Skeletal muscle satellite cell (primary cell): ENCODE results near the gene AATF.
"Not testable (repeated sequence)": the region's sequence is repeated elsewhere in the genome, so short reads cannot be mapped to it uniquely, and the experiment has no call there.

ENCODE experiments used
- H3K27me3 ChIP-seq: 2 replicates; pipeline ENCODE4 v1.7.0; 2013; ENCODE audit warnings: low read length; ENCODE audit not compliant: control insufficient read depth, insufficient read depth
- H3K36me3 ChIP-seq: 2 replicates; pipeline ENCODE4 v1.7.0; 2013; ENCODE audit warnings: mild to moderate bottlenecking, control low read depth, low read length; ENCODE audit not compliant: insufficient read depth
- H3K4me1 ChIP-seq: 2 replicates; pipeline ENCODE4 v1.7.0; 2013; ENCODE audit warnings: low read length; ENCODE audit not compliant: control insufficient read depth, insufficient read depth
- H3K4me2 ChIP-seq: 2 replicates; pipeline ENCODE4 v1.7.0; 2013; ENCODE audit warnings: mild to moderate bottlenecking, low read length
- H3K4me3 ChIP-seq: 2 replicates; pipeline ENCODE4 v1.7.0; 2013; ENCODE audit warnings: low read length
- H3K9ac ChIP-seq: 2 replicates; pipeline ENCODE4 v1.7.0; 2013; ENCODE audit warnings: mild to moderate bottlenecking, low read depth, low read length, moderate library complexity
- H3K9me3 ChIP-seq: replicated peaks from 2 replicates; pipeline ENCODE4 v1.7.0; 2013; ENCODE audit warnings: mild to moderate bottlenecking, control low read depth, low read length

The AATF gene

DNA sequence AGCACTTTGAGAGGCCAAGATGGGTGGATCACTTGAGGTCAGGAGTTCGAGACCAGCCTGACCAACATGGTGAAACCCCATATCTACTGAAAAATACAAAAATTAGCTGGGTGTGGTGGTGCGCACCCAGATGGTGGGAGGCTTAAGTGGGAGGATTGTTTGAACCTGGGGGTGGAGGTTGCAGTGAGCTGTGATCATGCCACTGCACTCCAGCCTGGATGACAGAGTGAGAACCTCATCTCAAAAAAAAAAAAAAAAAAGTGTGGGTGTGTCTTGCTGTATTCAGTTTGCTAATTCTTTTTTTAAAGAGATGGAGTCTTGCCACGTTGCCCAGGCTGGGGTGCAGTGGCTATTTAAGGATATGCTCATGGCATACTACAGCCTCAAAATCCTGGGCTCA is 124.7 kb downstream of the AATF start:
- H3K9ac ChIP-seq, H3K9me3 ChIP-seq, H3K4me1 ChIP-seq, H3K36me3 ChIP-seq, H3K4me2 ChIP-seq, H3K4me3 ChIP-seq: not testable (repeated sequence)
- H3K27me3 ChIP-seq = peaks cover 17% of the 10 kb centered on the region

DNA sequence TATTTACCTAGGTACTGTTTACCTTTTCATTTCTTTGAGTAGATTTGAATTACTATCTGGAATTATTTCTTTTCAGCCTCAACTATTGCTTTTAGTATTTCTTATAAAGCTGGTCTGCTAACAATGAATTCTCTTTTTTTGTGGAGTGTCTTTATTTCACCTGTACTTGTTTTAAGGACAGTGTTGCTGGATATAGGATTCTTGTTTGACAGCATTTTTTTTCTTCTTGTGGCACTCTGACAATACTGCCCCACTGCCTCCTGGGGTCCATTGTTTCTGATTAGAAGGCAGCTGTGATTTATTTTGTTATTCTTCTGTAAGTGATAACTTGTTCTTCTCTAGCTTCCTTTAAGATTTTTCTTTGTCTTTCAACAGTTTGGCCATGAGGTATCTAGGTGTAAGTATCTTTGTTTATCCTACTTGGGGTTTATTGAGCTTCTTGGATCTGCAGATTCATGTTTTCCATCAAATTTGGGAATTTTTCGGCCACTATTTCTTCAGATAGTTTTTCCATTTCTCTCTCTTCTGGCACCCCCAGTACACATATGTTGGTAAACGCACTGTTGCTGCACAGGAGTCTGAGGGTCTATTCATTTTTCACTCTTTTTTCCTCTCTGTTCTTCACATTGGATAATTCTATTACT is 130.4 kb downstream of the AATF start:
- no peaks in the 10 kb centered on the region for H3K36me3 ChIP-seq
- H3K4me2 ChIP-seq = no peak overlapping the region
- no peak overlapping the region for H3K9ac ChIP-seq
- H3K4me3 ChIP-seq = no peak overlapping the region
- no peaks in the 10 kb centered on the region for H3K4me1 ChIP-seq
- no peaks in the 10 kb centered on the region for H3K27me3 ChIP-seq
- H3K9me3 ChIP-seq = no peaks in the 10 kb centered on the region

DNA sequence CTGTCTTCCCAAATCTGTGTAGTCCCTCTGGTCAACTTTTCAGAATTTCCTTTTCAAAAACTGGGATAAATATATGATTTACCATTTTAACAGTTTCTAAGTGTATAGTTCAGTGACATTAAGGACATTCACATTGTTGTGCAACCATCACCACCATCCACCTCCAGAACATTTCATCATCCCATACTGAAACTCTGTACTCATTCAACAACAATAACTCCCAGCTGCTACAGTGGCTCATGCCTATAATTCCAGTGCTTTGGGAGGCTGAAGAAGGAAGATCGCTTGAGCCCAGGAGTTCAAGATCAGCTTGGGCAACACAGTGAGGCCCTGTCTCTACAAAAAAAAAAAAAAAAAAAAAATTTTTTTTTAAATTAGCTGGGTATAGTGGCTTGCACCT is 131.0 kb downstream of the AATF start:
- no peak overlapping the region for H3K4me3 ChIP-seq
- no peaks in the 10 kb centered on the region for H3K4me1 ChIP-seq
- no peaks in the 10 kb centered on the region for H3K27me3 ChIP-seq
- H3K9me3 ChIP-seq = no peaks in the 10 kb centered on the region
- H3K4me2 ChIP-seq = no peak overlapping the region
- H3K9ac ChIP-seq = no peak overlapping the region
- H3K36me3 ChIP-seq = peaks cover 5% of the 10 kb centered on the region

DNA sequence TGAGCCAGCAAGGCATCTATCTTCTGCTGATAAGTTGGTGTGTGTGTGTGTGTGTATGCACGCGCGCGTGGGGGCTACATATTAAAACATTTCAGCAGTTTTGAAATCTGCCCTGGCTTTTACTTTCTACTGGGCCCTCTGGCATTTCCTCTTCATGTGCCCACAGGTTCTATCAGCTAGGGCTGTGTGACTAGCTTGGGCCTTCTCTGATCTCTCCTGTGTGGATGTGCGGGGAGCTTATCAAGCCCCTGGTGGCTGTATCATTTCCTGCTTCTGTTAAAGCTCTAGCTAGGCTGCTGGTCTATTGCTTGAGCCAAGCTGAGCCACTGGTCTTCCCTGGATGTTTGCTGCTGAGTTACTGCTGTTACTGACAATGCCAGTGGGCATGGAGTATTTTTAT is 132.5 kb downstream of the AATF start:
- no peaks in the 10 kb centered on the region for H3K9me3 ChIP-seq
- H3K4me3 ChIP-seq = no peak overlapping the region
- H3K4me1 ChIP-seq = no peaks in the 10 kb centered on the region
- no peaks in the 10 kb centered on the region for H3K27me3 ChIP-seq
- no peak overlapping the region for H3K4me2 ChIP-seq
- H3K9ac ChIP-seq = no peak overlapping the region
- H3K36me3 ChIP-seq = peaks cover 20% of the 10 kb centered on the region

DNA sequence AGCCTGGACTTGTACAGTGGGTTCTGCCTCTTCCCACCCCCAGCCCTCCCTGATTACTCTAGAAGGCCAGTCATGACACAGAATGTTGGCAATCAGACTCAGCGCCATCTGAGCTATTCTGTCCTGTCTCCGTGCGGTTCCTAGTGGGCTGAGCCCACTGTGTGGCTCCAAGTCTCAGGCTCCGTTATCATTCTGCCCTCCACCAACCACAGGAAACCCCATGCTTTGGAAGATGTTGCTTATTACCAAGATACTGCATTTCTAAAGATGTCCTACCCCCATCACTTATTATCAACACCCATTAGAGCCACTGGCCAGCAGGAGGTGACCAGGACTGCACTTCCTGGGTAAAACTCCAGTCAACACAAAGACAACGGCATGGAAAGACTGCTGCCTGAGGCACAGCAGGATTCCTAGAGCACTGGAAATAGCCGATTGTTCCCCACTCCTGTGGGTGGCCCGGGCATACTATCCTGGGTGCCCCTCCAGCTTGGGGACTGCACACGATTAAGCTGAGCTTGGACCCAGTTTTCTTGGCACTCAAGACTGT is 133.6 kb downstream of the AATF start:
- Histone ChIP-seq H3K4me2 (no peak overlapping the region), H3K4me1 (no peaks in the 10 kb centered on the region), H3K9ac (no peak overlapping the region), H3K9me3 (no peaks in the 10 kb centered on the region), H3K27me3 (no peaks in the 10 kb centered on the region), H3K36me3 (peaks cover 30% of the 10 kb centered on the region), H3K4me3 (no peak overlapping the region)

DNA sequence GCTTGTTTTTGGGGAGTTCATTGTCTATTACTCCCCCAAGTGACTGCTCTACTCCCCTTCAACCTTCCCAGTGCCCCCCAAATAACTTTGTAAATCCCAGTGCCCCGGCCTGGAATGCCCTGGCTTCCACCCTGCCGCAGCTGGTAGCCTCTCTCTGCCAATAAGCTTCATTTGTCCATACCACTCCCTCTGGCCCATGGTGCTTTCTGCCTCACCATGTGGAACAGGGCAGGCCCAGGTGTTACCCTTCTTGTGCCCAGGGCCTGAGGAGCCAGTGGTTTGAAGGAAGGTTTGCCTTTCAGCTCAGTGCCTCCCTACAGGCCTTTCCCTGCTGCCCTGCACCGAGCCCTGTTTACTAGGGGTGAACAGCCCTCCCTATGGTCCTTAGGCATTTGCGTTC is 134.2 kb downstream of the AATF start:
- no peak overlapping the region for H3K9ac ChIP-seq
- no peak overlapping the region for H3K4me2 ChIP-seq
- no peak overlapping the region for H3K4me3 ChIP-seq
- no peaks in the 10 kb centered on the region for H3K4me1 ChIP-seq
- H3K27me3 ChIP-seq = no peaks in the 10 kb centered on the region
- H3K36me3 ChIP-seq = peaks cover 35% of the 10 kb centered on the region
- H3K9me3 ChIP-seq = no peaks in the 10 kb centered on the region

DNA sequence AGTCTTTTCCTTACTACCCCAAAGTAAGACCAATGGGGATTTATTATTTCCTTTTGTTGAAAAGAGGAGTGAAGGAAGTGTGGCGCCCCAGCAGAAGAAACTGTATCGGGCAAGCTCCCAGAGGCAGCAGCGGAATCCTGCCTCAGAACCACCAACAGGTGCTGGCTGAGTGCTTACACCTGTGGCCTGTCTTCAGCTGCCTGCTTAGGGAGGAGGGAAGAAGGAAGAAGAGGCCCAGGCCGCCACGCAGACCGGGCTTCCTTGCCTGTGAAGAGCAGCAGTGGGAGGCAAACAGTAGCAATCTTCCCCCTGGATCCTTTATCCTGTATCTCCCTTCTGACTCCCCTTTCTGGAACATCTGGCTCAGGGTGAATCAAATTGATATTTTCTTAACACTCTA is 134.7 kb downstream of the AATF start:
- no peak overlapping the region for H3K9ac ChIP-seq
- H3K36me3 ChIP-seq = peaks cover 36% of the 10 kb centered on the region
- no peaks in the 10 kb centered on the region for H3K27me3 ChIP-seq
- H3K4me1 ChIP-seq = no peaks in the 10 kb centered on the region
- no peaks in the 10 kb centered on the region for H3K9me3 ChIP-seq
- no peak overlapping the region for H3K4me3 ChIP-seq
- no peak overlapping the region for H3K4me2 ChIP-seq

DNA sequence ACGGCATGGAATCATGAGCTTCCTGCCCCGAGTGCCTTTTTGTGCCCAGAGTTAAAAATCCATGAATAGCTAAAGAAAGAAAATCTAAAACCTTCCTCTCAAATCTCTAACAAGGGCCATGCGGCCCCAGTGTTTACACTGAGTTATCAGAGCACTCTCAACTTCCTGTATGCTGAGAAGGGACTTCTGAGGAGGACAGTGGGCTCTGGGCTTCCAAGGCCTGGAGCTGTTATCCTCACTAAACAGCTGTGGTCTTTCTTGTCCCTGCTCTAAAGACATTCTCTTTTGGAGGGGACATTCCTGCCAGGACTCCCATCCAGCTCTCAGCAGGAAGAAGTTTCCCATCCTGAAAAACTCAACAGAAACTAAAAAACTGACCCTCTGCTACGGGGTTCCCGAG is 135.6 kb downstream of the AATF start:
- Histone ChIP-seq H3K4me2 (no peak overlapping the region), H3K27me3 (no peaks in the 10 kb centered on the region), H3K9me3 (no peaks in the 10 kb centered on the region), H3K4me1 (no peaks in the 10 kb centered on the region), H3K9ac (no peak overlapping the region), H3K4me3 (no peak overlapping the region), H3K36me3 (peaks cover 41% of the 10 kb centered on the region)

DNA sequence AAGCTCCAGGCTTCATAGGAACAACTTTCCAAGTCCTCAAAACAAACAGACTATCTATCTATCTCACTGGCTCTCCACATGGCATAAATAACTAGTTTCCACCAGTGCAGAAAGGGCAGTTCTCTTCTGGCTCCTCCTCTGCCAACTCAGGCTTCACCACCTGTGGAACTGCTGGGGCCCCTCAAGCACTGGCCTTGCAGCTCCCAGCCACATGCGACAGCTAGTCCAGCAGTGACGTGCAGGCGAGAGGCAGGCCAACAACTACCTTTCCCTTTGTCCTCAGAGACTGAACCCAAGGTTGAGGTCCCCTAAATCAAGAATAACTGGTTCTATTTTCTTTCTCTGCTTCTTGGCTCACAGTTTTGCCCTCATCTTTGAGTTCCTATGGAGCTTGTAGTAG is 137.6 kb downstream of the AATF start:
- Histone ChIP-seq H3K4me3 (no peak overlapping the region), H3K9me3 (no peaks in the 10 kb centered on the region), H3K9ac (no peak overlapping the region), H3K36me3 (peaks cover 52% of the 10 kb centered on the region), H3K4me2 (no peak overlapping the region), H3K27me3 (no peaks in the 10 kb centered on the region), H3K4me1 (no peaks in the 10 kb centered on the region)

DNA sequence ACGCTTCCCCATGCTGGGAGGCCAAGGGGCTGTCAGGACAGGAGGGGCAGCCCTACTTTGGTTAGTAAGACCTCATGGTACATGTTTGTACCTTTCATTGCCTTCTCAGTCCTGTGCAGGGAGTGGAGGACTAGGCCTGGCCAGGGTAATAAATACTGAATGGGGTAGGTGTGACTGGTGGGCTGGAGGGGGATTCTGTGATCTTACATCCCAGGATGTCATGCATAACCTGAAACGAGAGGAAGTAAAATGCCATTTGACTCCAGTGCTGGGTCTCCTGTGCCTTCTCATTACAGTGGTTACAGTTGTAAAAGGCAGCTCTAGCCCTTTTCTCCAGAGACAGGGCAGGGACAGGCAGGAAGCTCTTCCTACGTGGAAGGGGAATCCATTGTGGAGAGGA is 138.2 kb downstream of the AATF start:
- no peaks in the 10 kb centered on the region for H3K9me3 ChIP-seq
- H3K27me3 ChIP-seq = no peaks in the 10 kb centered on the region
- no peaks in the 10 kb centered on the region for H3K4me1 ChIP-seq
- no peak overlapping the region for H3K4me3 ChIP-seq
- no peak overlapping the region for H3K9ac ChIP-seq
- peaks cover 52% of the 10 kb centered on the region for H3K36me3 ChIP-seq
- no peak overlapping the region for H3K4me2 ChIP-seq

DNA sequence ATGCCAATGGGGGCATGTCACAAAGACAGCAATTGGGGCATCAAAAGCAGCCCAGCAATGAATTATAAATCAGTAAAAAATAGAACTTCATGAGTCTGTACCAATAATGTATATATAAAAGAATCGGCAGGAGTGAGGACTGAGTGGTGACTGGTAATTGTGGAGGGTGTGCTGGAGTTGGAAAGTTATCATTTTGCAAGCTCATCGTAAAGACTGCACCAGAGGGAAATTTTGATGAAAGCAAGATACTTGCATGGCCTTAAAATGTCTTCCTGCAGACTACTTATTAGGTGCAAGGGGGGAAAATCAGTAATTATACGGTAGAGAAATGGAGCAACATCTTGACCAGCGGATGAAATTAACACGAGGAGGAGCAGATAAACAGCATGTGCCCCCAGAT is 138.9 kb downstream of the AATF start:
- H3K9me3 ChIP-seq = no peaks in the 10 kb centered on the region
- H3K27me3 ChIP-seq = no peaks in the 10 kb centered on the region
- H3K4me3 ChIP-seq = no peak overlapping the region
- H3K36me3 ChIP-seq = peaks cover 56% of the 10 kb centered on the region
- H3K9ac ChIP-seq = no peak overlapping the region
- no peak overlapping the region for H3K4me2 ChIP-seq
- H3K4me1 ChIP-seq = no peaks in the 10 kb centered on the region

DNA sequence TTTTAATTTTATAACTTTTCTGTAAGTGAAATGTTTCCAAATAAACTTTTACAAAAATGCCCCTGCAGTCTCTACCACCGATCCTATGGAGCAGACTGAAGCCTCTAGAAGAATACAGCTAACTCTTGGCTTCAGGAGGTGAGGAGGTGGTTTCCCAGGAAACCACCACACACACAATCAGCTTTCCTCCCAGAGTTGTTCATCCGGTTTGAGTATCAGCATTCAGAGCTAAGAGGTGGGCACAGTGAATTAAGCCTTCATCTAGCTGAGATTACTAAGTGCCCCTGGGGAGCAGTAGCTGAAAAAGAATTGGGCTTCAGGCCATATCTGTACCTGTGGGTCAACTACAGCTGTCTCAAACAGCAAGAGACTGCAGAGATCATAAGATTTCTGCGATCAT is 139.7 kb downstream of the AATF start:
- Histone ChIP-seq H3K4me1 (no peaks in the 10 kb centered on the region), H3K9me3 (no peaks in the 10 kb centered on the region), H3K4me3 (no peak overlapping the region), H3K9ac (no peak overlapping the region), H3K36me3 (peaks cover 56% of the 10 kb centered on the region), H3K27me3 (no peaks in the 10 kb centered on the region), H3K4me2 (no peak overlapping the region)
